K562 (cell line): ENCODE measurements around the gene TREH. TPM values are rescaled to one million over a fixed set of nuclear protein-coding genes. Genes with fewer than 3 reads are reported as not detected.
A peak's percentile ranks its signal among the peaks of the same experiment; 100 is the strongest.

Experiments
- ETV1 ChIP-seq: fragments of 450-650 bp; conservative IDR thresholded peaks from 2 replicates; pipeline ENCODE4 v1.6.1; 2016; ENCODE audit warnings: missing genetic modification characterization, control low read depth, low read depth, missing compliant biosample characterization
- HDAC8 ChIP-seq: fragments of 450-650 bp; IDR thresholded peaks from 2 replicates; pipeline ENCODE4 v1.6.1; 2016; ENCODE audit warnings: mild to moderate bottlenecking, missing genetic modification characterization, moderate library complexity, missing compliant biosample characterization
- JUND ChIP-seq, 2 experiments: IDR thresholded peaks; 2 replicates in 1 of 2; 3 replicates in 1 of 2; pipeline ENCODE4 v1.6.1; 2011; ENCODE audit warnings: borderline replicate concordance in 2 of 2, low read depth in 2 of 2, low read length in 2 of 2, improper control_type of control experiment in 1 of 2, missing biosample characterization in 1 of 2, missing genetic modification characterization in 1 of 2, missing genetic modification reagents in 1 of 2
- KLF13 ChIP-seq: fragments of 450-650 bp; IDR thresholded peaks from 2 replicates; pipeline ENCODE4 v1.6.1; 2016; ENCODE audit warnings: missing genetic modification characterization, low read depth, mild to moderate bottlenecking, missing compliant biosample characterization, moderate library complexity, borderline replicate concordance
- POLR2AphosphoS5 ChIP-seq: IDR thresholded peaks from 2 replicates; pipeline ENCODE4 v1.6.1; 2011; ENCODE audit warnings: mild to moderate bottlenecking, low read depth, low read length, moderate library complexity; ENCODE audit not compliant: control insufficient read depth, insufficient read depth
- USF2 ChIP-seq: sonication (generic); formaldehyde crosslinking; IDR thresholded peaks from 2 replicates; pipeline ENCODE4 v1.5.0; 2020; ENCODE audit warnings: missing genetic modification reagents
- ZFX ChIP-seq: sonication (generic); formaldehyde crosslinking; IDR thresholded peaks from 2 replicates; pipeline ENCODE4 v1.8.0; 2022; ENCODE audit warnings: mild to moderate bottlenecking, missing genetic modification reagents, moderate library complexity
- ZNF699 ChIP-seq: fragments of 250-450 bp; sonication (Bioruptor Pico); IDR thresholded peaks from 2 replicates; pipeline ENCODE4 v1.8.0; 2021; ENCODE audit warnings: mild to moderate bottlenecking, moderate library complexity; ENCODE audit not compliant: insufficient replicate concordance
- polyA plus RNA-seq, 8 experiments: library from polyadenylated mRNA; depleted of rRNA in 4 of 8; stranded (reverse) in 5 of 8; unstranded in 3 of 8; fragments of >200 nt; fragmentation: Nextera tagmentation in 2 of 8; fragmentation: Illumina TruSeq in 1 of 8; extraction: Ambion mirVana in 2 of 8; extraction: Trizol in 1 of 8; gene quantifications; 2 replicates each; pipeline versions ENCODE4 v1.2.1 to v1.2.3, GENCODE V29; 2011 to 2014; ENCODE audit warnings: inconsistent platforms in 1 of 8, missing spikeins in 1 of 8
- total RNA-seq, 7 experiments: library from RNA; depleted of rRNA in 6 of 7; stranded (reverse); fragments of >200 nt in 6 of 7; fragmentation: Illumina TruSeq in 2 of 7; extraction: Trizol in 2 of 7; gene quantifications; 2 replicates each; pipeline versions ENCODE4 v1.2.1 to v1.2.3, GENCODE V29; 2011 to 2021; ENCODE audit warnings: low replicate concordance in 1 of 7
- TF ChIP-seq, protein P1 (sequence below), 2 experiments: fragments of 250-450 bp in 1 of 2; fragments of 450-650 bp in 1 of 2; sonication (Bioruptor Pico) in 1 of 2; IDR thresholded peaks; 2 replicates each; pipeline versions ENCODE4 v1.6.1 to v1.8.0; 2016 to 2021; ENCODE audit warnings: mild to moderate bottlenecking in 2 of 2, moderate library complexity in 2 of 2, missing compliant biosample characterization in 1 of 2, missing genetic modification characterization in 1 of 2
- TF ChIP-seq, protein P2 (sequence below), 2 experiments: fragments of 450-650 bp; conservative IDR thresholded peaks; 2 replicates each; pipeline ENCODE4 v1.6.1; 2017; ENCODE audit warnings: mild to moderate bottlenecking in 2 of 2, moderate library complexity in 2 of 2
- TF ChIP-seq, protein P3 (sequence below): sonication (generic); formaldehyde crosslinking; IDR thresholded peaks from 2 replicates; pipeline ENCODE4 v1.8.0; 2022; ENCODE audit warnings: missing genetic modification reagents, mild to moderate bottlenecking, borderline replicate concordance
- TF ChIP-seq, protein P4 (sequence below), 2 experiments: IDR thresholded peaks; 2 replicates each; pipeline ENCODE4 v1.6.1; 2012; ENCODE audit warnings: improper control_type of control experiment in 2 of 2, low read depth in 2 of 2, low read length in 2 of 2, borderline replicate concordance in 1 of 2
- TF ChIP-seq, protein P5 (sequence below): fragments of 250-450 bp; sonication (Bioruptor Pico); IDR thresholded peaks from 2 replicates; pipeline ENCODE4 v1.8.0; 2021; ENCODE audit warnings: moderate library complexity, mild to moderate bottlenecking, inconsistent platforms

The TREH gene
- total and polyA plus RNA-seq, 9 of the 15 experiments (the other 6 are each of a cell fraction or from before 2014, with no cell fraction given) = 0.09 to 0.20 (median 0.11) TPM; not detected in 6

DNA sequence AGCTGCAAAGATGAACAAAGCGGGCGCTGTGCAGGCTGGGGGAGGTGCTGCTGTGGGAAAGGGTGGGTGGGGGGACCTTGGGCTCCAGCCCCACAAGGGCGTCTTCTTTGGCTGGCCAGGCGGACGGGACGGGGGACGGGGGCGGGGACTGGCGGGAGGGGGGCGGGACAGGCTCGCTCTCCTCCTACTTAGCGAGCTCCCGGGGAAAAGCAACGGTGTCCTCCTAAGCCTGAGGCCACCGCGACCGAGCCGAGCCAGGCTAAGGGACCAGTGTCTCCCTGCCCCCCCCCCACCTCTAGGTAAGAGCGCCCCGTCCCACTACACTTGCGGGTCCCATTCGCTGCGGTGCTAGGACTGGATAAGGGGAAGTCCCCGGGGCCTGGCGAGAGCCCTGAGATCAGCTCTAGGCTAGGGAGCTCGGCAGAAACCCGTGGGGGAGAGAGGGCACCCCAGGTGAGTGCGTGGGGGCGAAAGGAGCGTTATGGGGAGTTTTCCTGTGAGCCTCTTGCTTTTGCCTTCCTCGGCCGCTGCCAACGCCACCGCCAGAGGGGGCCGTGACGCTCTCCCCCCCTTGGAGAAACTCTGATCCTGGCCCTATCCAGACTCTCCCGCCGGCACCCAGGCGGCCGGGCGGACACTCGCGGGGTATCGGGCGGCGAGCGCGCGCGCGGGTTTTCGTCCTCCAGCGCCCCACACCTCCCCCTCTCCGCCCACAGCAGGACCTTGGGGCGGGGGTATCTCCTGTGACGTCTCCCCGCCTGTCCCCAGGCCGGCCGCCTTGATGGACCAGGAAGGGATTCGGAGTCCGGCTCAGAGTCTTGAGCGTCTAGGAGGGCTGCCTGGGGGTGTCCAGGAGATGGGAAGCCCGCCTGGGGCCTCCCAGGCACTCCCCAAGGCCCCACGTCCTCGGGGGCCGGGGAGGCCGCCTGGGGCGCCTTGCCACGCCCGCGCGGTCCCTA lies 71.8 kb downstream of the TREH start, which contains the start of gene PHLDB1 (continued):
- TF ChIP-seq USF2 = no peak
- TF ChIP-seq JUND (IDR thresholded peaks at IDR 0.05; ENCODE audit: borderline replicate concordance, low read depth, low read length) = 0 out of 2 replicates have a peak, but pooled peaks have one; percentile 16
- TF ChIP-seq JUND (tag; IDR thresholded peaks at IDR 0.05; ENCODE audit: borderline replicate concordance, low read depth, low read length) = no peak; the same call in 2 of the 3 replicates
- TF ChIP-seq, protein P1, sequence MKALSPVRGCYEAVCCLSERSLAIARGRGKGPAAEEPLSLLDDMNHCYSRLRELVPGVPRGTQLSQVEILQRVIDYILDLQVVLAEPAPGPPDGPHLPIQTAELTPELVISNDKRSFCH (CRISPR knock-in tag; IDR thresholded peaks at IDR 0.05) = no peak
- TF ChIP-seq, protein P1 (tag; IDR thresholded peaks at IDR 0.05) = no peak
- TF ChIP-seq ETV1 = no peak
- no peak for TF ChIP-seq ZFX (CRISPR knock-in tag)
- TF ChIP-seq, protein P2, sequence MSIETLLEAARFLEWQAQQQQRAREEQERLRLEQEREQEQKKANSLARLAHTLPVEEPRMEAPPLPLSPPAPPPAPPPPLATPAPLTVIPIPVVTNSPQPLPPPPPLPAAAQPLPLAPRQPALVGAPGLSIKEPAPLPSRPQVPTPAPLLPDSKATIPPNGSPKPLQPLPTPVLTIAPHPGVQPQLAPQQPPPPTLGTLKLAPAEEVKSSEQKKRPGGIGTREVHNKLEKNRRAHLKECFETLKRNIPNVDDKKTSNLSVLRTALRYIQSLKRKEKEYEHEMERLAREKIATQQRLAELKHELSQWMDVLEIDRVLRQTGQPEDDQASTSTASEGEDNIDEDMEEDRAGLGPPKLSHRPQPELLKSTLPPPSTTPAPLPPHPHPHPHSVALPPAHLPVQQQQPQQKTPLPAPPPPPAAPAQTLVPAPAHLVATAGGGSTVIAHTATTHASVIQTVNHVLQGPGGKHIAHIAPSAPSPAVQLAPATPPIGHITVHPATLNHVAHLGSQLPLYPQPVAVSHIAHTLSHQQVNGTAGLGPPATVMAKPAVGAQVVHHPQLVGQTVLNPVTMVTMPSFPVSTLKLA (conservative IDR thresholded peaks at IDR 0.05) = no peak; a peak in 1 of 4 replicates
- TF ChIP-seq, protein P3, sequence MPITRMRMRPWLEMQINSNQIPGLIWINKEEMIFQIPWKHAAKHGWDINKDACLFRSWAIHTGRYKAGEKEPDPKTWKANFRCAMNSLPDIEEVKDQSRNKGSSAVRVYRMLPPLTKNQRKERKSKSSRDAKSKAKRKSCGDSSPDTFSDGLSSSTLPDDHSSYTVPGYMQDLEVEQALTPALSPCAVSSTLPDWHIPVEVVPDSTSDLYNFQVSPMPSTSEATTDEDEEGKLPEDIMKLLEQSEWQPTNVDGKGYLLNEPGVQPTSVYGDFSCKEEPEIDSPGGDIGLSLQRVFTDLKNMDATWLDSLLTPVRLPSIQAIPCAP (CRISPR knock-in tag) = no peak
- TF ChIP-seq, protein P4, sequence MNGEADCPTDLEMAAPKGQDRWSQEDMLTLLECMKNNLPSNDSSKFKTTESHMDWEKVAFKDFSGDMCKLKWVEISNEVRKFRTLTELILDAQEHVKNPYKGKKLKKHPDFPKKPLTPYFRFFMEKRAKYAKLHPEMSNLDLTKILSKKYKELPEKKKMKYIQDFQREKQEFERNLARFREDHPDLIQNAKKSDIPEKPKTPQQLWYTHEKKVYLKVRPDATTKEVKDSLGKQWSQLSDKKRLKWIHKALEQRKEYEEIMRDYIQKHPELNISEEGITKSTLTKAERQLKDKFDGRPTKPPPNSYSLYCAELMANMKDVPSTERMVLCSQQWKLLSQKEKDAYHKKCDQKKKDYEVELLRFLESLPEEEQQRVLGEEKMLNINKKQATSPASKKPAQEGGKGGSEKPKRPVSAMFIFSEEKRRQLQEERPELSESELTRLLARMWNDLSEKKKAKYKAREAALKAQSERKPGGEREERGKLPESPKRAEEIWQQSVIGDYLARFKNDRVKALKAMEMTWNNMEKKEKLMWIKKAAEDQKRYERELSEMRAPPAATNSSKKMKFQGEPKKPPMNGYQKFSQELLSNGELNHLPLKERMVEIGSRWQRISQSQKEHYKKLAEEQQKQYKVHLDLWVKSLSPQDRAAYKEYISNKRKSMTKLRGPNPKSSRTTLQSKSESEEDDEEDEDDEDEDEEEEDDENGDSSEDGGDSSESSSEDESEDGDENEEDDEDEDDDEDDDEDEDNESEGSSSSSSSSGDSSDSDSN (IDR thresholded peaks at IDR 0.05; ENCODE audit: borderline replicate concordance in 1 of 2, low read depth in 2 of 2, low read length in 2 of 2) = peak; percentile 51 to 72; a peak in 2 of 4 replicates
- no peak for TF ChIP-seq HDAC8 (tag)
- TF ChIP-seq POLR2AphosphoS5 = no peak; the same call in 1 of the 2 replicates
- TF ChIP-seq, protein P5, sequence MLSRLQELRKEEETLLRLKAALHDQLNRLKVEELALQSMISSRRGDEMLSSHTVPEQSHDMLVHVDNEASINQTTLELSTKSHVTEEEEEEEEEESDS (CRISPR knock-in tag) = no peak
- no peak for TF ChIP-seq KLF13
- TF ChIP-seq ZNF699 (CRISPR knock-in tag) = no peak
